ENCODE data around the gene HEATR9.

Gene HEATR9

GRCh38 chr17:35906926-35907637, 38.4 kb upstream of the HEATR9 start:
- Histone ChIP-seq H3K9ac (ENCODE audit: low read length) (no peak overlapping the region), H3K27ac (ENCODE audit: low read depth, low read length) (no peak overlapping the region), H3K79me2 (ENCODE audit: insufficient read depth, low read length) (no peaks in the 10 kb centered on the region), H3K9me2 (replicated peaks; ENCODE audit: insufficient read depth, low read length) (no peaks in the 10 kb centered on the region), H3K4me3 (ENCODE audit: insufficient read depth, low read length, poor library complexity, severe bottlenecking) (no peak overlapping the region), H3K27me3 (ENCODE audit: low read length) (no peaks in the 10 kb centered on the region), H3K9me3 (ENCODE audit: insufficient read depth, low read length) (no peaks in the 10 kb centered on the region), H3F3A (ENCODE audit: insufficient read depth) (no peaks in the 10 kb centered on the region), H3K4me2 (ENCODE audit: low read depth, low read length, poor library complexity, severe bottlenecking) (no peak overlapping the region), H2AFZ (ENCODE audit: low read depth, low read length, severe bottlenecking) (no peak overlapping the region), H4K20me1 (ENCODE audit: low read depth, low read length) (no peaks in the 10 kb centered on the region), H3K36me3 (ENCODE audit: low read length) (no peaks in the 10 kb centered on the region)
- no peak for TF ChIP-seq CTCF (IDR thresholded peaks at IDR 0.05; ENCODE audit: insufficient read depth, low read length, poor library complexity, severe bottlenecking)
- TF ChIP-seq EZH2phosphoT487 (conservative IDR thresholded peaks at IDR 0.05; ENCODE audit: low read length): no peak

GRCh38 chr17:35906191-35906925, 37.7 kb upstream of the HEATR9 start:
- Histone ChIP-seq H3K36me3 (ENCODE audit: low read length) (no peaks in the 10 kb centered on the region), H3K9me2 (replicated peaks; ENCODE audit: insufficient read depth, low read length) (no peaks in the 10 kb centered on the region), H3K79me2 (ENCODE audit: insufficient read depth, low read length) (no peaks in the 10 kb centered on the region), H3F3A (ENCODE audit: insufficient read depth) (no peaks in the 10 kb centered on the region), H2AFZ (ENCODE audit: low read depth, low read length, severe bottlenecking) (no peak overlapping the region), H4K20me1 (ENCODE audit: low read depth, low read length) (no peaks in the 10 kb centered on the region), H3K4me3 (ENCODE audit: insufficient read depth, low read length, poor library complexity, severe bottlenecking) (no peak overlapping the region), H3K9ac (ENCODE audit: low read length) (no peak overlapping the region), H3K27me3 (ENCODE audit: low read length) (no peaks in the 10 kb centered on the region), H3K9me3 (ENCODE audit: insufficient read depth, low read length) (no peaks in the 10 kb centered on the region), H3K4me2 (ENCODE audit: low read depth, low read length, poor library complexity, severe bottlenecking) (no peak overlapping the region), H3K27ac (ENCODE audit: low read depth, low read length) (no peak overlapping the region)
- no peak for TF ChIP-seq CTCF (IDR thresholded peaks at IDR 0.05; ENCODE audit: insufficient read depth, low read length, poor library complexity, severe bottlenecking)
- no peak for TF ChIP-seq EZH2phosphoT487 (conservative IDR thresholded peaks at IDR 0.05; ENCODE audit: low read length)

- H3K9ac ChIP-seq (ENCODE audit: low read length): no peak overlapping the region
- no peaks in the 10 kb centered on the region for H3K27me3 ChIP-seq (ENCODE audit: low read length)
- no peaks in the 10 kb centered on the region for H3K36me3 ChIP-seq (ENCODE audit: low read length)
- H3K4me2 ChIP-seq (ENCODE audit: low read depth, low read length, poor library complexity, severe bottlenecking): no peak overlapping the region
- TF ChIP-seq CTCF (IDR thresholded peaks at IDR 0.05; ENCODE audit: insufficient read depth, low read length, poor library complexity, severe bottlenecking): no peak
- no peak for TF ChIP-seq EZH2phosphoT487 (conservative IDR thresholded peaks at IDR 0.05; ENCODE audit: low read length)
- H2AFZ ChIP-seq (ENCODE audit: low read depth, low read length, severe bottlenecking): no peak overlapping the region
- H3K9me2 ChIP-seq (replicated peaks; ENCODE audit: insufficient read depth, low read length): no peaks in the 10 kb centered on the region
- no peaks in the 10 kb centered on the region for H4K20me1 ChIP-seq (ENCODE audit: low read depth, low read length)
- H3K79me2 ChIP-seq (ENCODE audit: insufficient read depth, low read length): no peaks in the 10 kb centered on the region
- H3F3A ChIP-seq (ENCODE audit: insufficient read depth): no peaks in the 10 kb centered on the region
- no peak overlapping the region for H3K4me3 ChIP-seq (ENCODE audit: insufficient read depth, low read length, poor library complexity, severe bottlenecking)
- H3K27ac ChIP-seq (ENCODE audit: low read depth, low read length): no peak overlapping the region
- no peaks in the 10 kb centered on the region for H3K9me3 ChIP-seq (ENCODE audit: insufficient read depth, low read length)
These were observed 34.8 kb upstream of the HEATR9 start for GRCh38 chr17:35903451-35903850.
